Measurements from ENCODE around the gene IGF1. TPM values are rescaled to one million over a fixed set of nuclear protein-coding genes. Genes with fewer than 3 reads are reported as not detected.

The IGF1 gene
- total RNA-seq (2021) (0.05 TPM in 1 of 3 replicates, not detected in the others), Bru-seq, nascent RNA (not detected)
- long read RNA-seq, experiment 1 = 0 reads
- long read RNA-seq, experiment 2 = 0 reads
- long read RNA-seq, experiment 3 = 0 reads

- H3K27ac Mint-ChIP-seq = no peak within 1 kb of the TSS
- no peak within 1 kb of the TSS for H3K4me3 Mint-ChIP-seq
- TF ChIP-seq NR2C2 (CRISPR knock-in tag; IDR thresholded peaks at IDR 0.05) = no peak
- TF ChIP-seq E2F4 (CRISPR knock-in tag; IDR thresholded peaks at IDR 0.05; ENCODE audit: borderline replicate concordance, low read depth) = no peak
- TF ChIP-seq OVOL2 (CRISPR knock-in tag; IDR thresholded peaks at IDR 0.05; ENCODE audit: borderline replicate concordance) = no peak
- TF ChIP-seq ZBTB21 (CRISPR knock-in tag; IDR thresholded peaks at IDR 0.05; ENCODE audit: borderline replicate concordance) = no peak
- no peak for TF ChIP-seq GABPB1 (CRISPR knock-in tag; IDR thresholded peaks at IDR 0.05)
- TF ChIP-seq ETV6 (CRISPR knock-in tag; IDR thresholded peaks at IDR 0.05) = no peak
- no peak for TF ChIP-seq CREM (CRISPR knock-in tag; IDR thresholded peaks at IDR 0.05)
- TF ChIP-seq MAX (CRISPR knock-in tag; IDR thresholded peaks at IDR 0.05) = no peak
- no peak for TF ChIP-seq MYBL2 (CRISPR knock-in tag; IDR thresholded peaks at IDR 0.05)
- TF ChIP-seq FOXP1 (CRISPR knock-in tag; IDR thresholded peaks at IDR 0.05; ENCODE audit: borderline replicate concordance) = no peak
- TF ChIP-seq CDX4 (CRISPR knock-in tag; IDR thresholded peaks at IDR 0.05; ENCODE audit: borderline replicate concordance) = no peak
- no peak for TF ChIP-seq USF2 (CRISPR knock-in tag; IDR thresholded peaks at IDR 0.05)
- TF ChIP-seq IRF1 (CRISPR knock-in tag; IDR thresholded peaks at IDR 0.05) = no peak
- TF ChIP-seq ATF1 (CRISPR knock-in tag; IDR thresholded peaks at IDR 0.05) = no peak
- no peak for TF ChIP-seq ZNF138 (CRISPR knock-in tag; conservative IDR thresholded peaks at IDR 0.05)
- no peak for TF ChIP-seq ZNF671 (CRISPR knock-in tag; IDR thresholded peaks at IDR 0.05)
- TF ChIP-seq SMAD3 (CRISPR knock-in tag; IDR thresholded peaks at IDR 0.05; ENCODE audit: borderline replicate concordance) = no peak
- TF ChIP-seq FOXK1 (CRISPR knock-in tag; IDR thresholded peaks at IDR 0.05) = no peak
- no peak for TF ChIP-seq PRDM15 (CRISPR knock-in tag; IDR thresholded peaks at IDR 0.05)
- TF ChIP-seq TEAD1 (CRISPR knock-in tag; IDR thresholded peaks at IDR 0.05) = no peak
- ATAC-seq = no peak
- CTCF ChIA-PET = no interaction called here
- no peaks in the 10 kb centered on the region for H3K9me3 Mint-ChIP-seq
- no peaks in the 10 kb centered on the region for H3K36me3 Mint-ChIP-seq
- POLR2A ChIA-PET = no interaction called here
- no peak for DNase-seq (ENCODE audit: low spot score)
- H3K4me1 Mint-ChIP-seq = peaks cover 7% of the 10 kb centered on the region
- H3K27me3 Mint-ChIP-seq (ENCODE audit: low read depth) = no peaks in the 10 kb centered on the region
These were observed at the start of gene IGF1 for GRCh38 chr12:102480406-102480805. Gene IGF1, minus strand, starts transcription at chr12:102480563. Its CDS starts 182 bp downstream, at chr12:102480381.

All from WTC11 (cell line).